ENCODE results near the gene SPI1. TPM values are rescaled to one million over a fixed set of nuclear protein-coding genes. Genes with fewer than 3 reads are reported as not detected.

SPI1 gene
- total RNA-seq, 1 donor from 2014 or later, result 8.3 TPM

DNA sequence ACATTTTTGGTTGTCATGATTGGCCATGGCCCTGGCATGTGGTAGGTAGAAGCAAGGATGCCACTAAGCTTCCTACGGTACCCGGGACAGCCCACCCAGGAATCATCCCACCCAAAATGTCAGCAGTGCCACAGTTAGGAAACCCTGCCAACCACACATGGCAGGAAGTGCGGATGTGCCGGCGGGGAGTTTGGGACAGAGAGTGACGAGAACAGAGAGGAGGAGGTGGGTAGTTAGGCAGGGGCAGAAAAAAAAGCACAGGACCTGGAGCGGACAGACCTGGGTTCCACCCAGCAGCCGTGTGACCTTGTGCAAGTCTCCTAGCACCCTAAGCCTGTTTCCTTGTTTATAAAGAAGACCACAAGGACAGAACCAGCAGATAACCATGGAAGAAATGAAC is 3.3 kb downstream of the SPI1 start:
- Histone ChIP-seq H3K36me3 (no peaks in the 10 kb centered on the region), H3K9me3 (replicated peaks) (no peaks in the 10 kb centered on the region), H3K27ac (replicated peaks) (no peak overlapping the region), H3K4me1 (no peaks in the 10 kb centered on the region), H3K27me3 (ENCODE audit: low read depth) (no peaks in the 10 kb centered on the region), H3K4me3 (peak overlapping the region; percentile 45)
- intact Hi-C loops (cut with micrococcal nuclease), result no loop called here
- TF ChIP-seq CTCF (IDR thresholded peaks at IDR 0.05; ENCODE audit: borderline replicate concordance), result no peak
- no peak for DNase-seq

DNA sequence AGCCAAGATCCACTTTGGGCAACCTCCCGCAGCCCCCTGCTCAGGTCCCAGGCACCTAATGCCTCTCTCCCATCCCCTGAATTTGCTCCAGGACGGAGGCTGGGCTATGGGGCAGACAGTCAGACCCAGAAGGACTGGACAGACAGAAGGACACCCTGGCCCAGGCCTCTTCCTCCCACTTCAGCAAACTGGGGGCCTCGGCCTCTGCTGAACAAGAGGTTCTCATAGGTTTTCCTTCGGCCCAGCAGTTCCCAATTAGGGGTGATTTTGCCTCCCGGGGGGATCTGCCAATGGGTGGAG is 3.7 kb downstream of the SPI1 start:
- TF ChIP-seq CTCF (IDR thresholded peaks at IDR 0.05; ENCODE audit: borderline replicate concordance), result no peak
- Histone ChIP-seq H3K9me3 (replicated peaks) (no peaks in the 10 kb centered on the region), H3K4me1 (no peaks in the 10 kb centered on the region), H3K27ac (replicated peaks) (no peak overlapping the region), H3K36me3 (no peaks in the 10 kb centered on the region), H3K4me3 (no peak overlapping the region), H3K27me3 (ENCODE audit: low read depth) (no peaks in the 10 kb centered on the region)
- intact Hi-C loops (cut with micrococcal nuclease), result no loop called here
- DNase-seq, result no peak

- Histone ChIP-seq H3K27me3 (ENCODE audit: low read depth) (no peaks in the 10 kb centered on the region), H3K4me1 (no peaks in the 10 kb centered on the region), H3K4me3 (no peak overlapping the region), H3K27ac (replicated peaks) (no peak overlapping the region), H3K9me3 (replicated peaks) (no peaks in the 10 kb centered on the region), H3K36me3 (no peaks in the 10 kb centered on the region)
- intact Hi-C loops (cut with micrococcal nuclease), result no loop called here
- DNase-seq, result peak; percentile 84
- TF ChIP-seq CTCF (IDR thresholded peaks at IDR 0.05; ENCODE audit: borderline replicate concordance), result peak; percentile 99
Observed at GRCh38 chr11:47373876-47374719, 4.2 kb downstream of the SPI1 start.

- DNase-seq, result no peak
- intact Hi-C loops (cut with micrococcal nuclease), result no loop called here
- Histone ChIP-seq H3K36me3 (no peaks in the 10 kb centered on the region), H3K9me3 (replicated peaks) (no peaks in the 10 kb centered on the region), H3K27ac (replicated peaks) (no peak overlapping the region), H3K4me1 (no peaks in the 10 kb centered on the region), H3K4me3 (no peak overlapping the region), H3K27me3 (ENCODE audit: low read depth) (no peaks in the 10 kb centered on the region)
- no peak for TF ChIP-seq CTCF (IDR thresholded peaks at IDR 0.05; ENCODE audit: borderline replicate concordance)
Observed at GRCh38 chr11:47372422-47372821, 5.9 kb downstream of the SPI1 start.

DNA sequence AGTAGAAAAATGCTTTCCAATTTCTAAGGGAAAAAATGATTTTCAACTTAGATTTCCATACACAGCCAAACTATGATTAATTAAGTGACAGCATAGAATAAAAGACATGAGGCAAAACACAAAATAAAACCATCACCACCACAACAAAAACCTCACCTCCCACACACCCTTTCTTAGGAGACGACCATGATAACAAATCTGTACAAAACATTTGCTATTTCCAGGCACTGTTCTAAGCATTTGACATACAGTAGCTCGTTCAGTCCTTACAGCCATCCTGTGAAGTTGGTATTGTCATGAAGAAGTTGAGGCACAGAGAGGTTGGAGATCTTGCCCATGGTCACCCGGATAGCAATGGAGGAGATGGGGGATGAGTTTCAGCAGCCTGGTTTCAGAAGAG is 8.7 kb downstream of the SPI1 start:
- Histone ChIP-seq H3K27me3 (ENCODE audit: low read depth) (no peaks in the 10 kb centered on the region), H3K36me3 (no peaks in the 10 kb centered on the region), H3K4me1 (no peaks in the 10 kb centered on the region), H3K4me3 (no peak overlapping the region), H3K27ac (replicated peaks) (no peak overlapping the region), H3K9me3 (replicated peaks) (no peaks in the 10 kb centered on the region)
- DNase-seq, result no peak
- intact Hi-C loops (cut with micrococcal nuclease), result no loop called here
- TF ChIP-seq CTCF (IDR thresholded peaks at IDR 0.05; ENCODE audit: borderline replicate concordance), result no peak

Data from left ventricle myocardium inferior (tissue), 1 donor.